ENCODE results near the gene PDIA3.
A peak's percentile ranks its signal among the peaks of the same experiment; 100 is the strongest.
"Not testable (repeated sequence)": the region's sequence is repeated elsewhere in the genome, so short reads cannot be mapped to it uniquely, and the experiment has no call there.

PDIA3 gene

GRCh38 chr15:43776101-43776717, 30.0 kb downstream of the PDIA3 start:
- no peak for DNase-seq

- peak in 33 of 56 donors; percentile 4 to 68 (median 53) for DNase-seq
Observed at GRCh38 chr15:43776718-43777266, 30.6 kb downstream of the PDIA3 start, which contains the start of gene ELL3. Gene ELL3, minus strand, starts transcription at chr15:43776966. Its CDS starts 65 bp downstream, at chr15:43776901.

GRCh38 chr15:43777267-43777914, 31.2 kb downstream of the PDIA3 start:
- DNase-seq, result peak in 38 of 56 donors; percentile 22 to 73 (median 57)

- DNase-seq, result no peak
Observed at GRCh38 chr15:43779016-43779415, 32.8 kb downstream of the PDIA3 start.

GRCh38 chr15:43789409-43789808, 43.2 kb downstream of the PDIA3 start:
- no peak for DNase-seq

GRCh38 chr15:43791993-43792760, 45.9 kb downstream of the PDIA3 start, which contains the start of gene SERF2:
Gene SERF2, plus strand, starts transcription at chr15:43792320. Its CDS starts 57 bp downstream, at chr15:43792377.
- peak; percentile 95 to 100 (median 100) for DNase-seq

GRCh38 chr15:43792761-43793476, 46.7 kb downstream of the PDIA3 start:
- peak in 4 of 56 donors; percentile 18 to 62 (median 31) for DNase-seq

GRCh38 chr15:43793647-43794046, 47.4 kb downstream of the PDIA3 start:
- no peak for DNase-seq

- peak in 1 of 56 donors; percentile 7 for DNase-seq
Observed at GRCh38 chr15:43794269-43795037, 48.2 kb downstream of the PDIA3 start.

GRCh38 chr15:43795197-43795596, 49.0 kb downstream of the PDIA3 start:
- no peak for DNase-seq

- no peak for DNase-seq
Observed at GRCh38 chr15:43795997-43796396, 49.8 kb downstream of the PDIA3 start.

- DNase-seq, result no peak
Observed at GRCh38 chr15:43796566-43796965, 50.3 kb downstream of the PDIA3 start.

- peak in 1 of 56 donors; percentile 23 for DNase-seq
Observed at GRCh38 chr15:43799209-43799944, 53.1 kb downstream of the PDIA3 start.

GRCh38 chr15:43799945-43800285, 53.7 kb downstream of the PDIA3 start, which contains the start of gene SERINC4:
Gene SERINC4, minus strand, starts transcription at chr15:43800220. Its CDS starts 234 bp downstream, at chr15:43799986.
- DNase-seq, result peak in 2 of 56 donors; percentile 28 to 38

GRCh38 chr15:43800286-43801141, 54.3 kb downstream of the PDIA3 start, which contains the start of gene HYPK:
Gene HYPK, plus strand, starts transcription at chr15:43800599. Its CDS starts 24 bp downstream, at chr15:43800623.
- peak; percentile 42 to 97 (median 88) for DNase-seq

- DNase-seq, result not testable (repeated sequence)
Observed at GRCh38 chr15:43802676-43803075, 56.4 kb downstream of the PDIA3 start.

GRCh38 chr15:43808435-43808950, 62.3 kb downstream of the PDIA3 start:
- DNase-seq, result no peak

Data from amygdala (tissue), 56 donors.